Panc1 (cell line): ENCODE measurements around the gene CORO2B.

Experiments
- SIN3A ChIP-seq: IDR thresholded peaks from 2 replicates; pipeline ENCODE4 v1.6.1; 2012; ENCODE audit warnings: low read depth, mild to moderate bottlenecking, low read length, moderate library complexity, borderline replicate concordance; ENCODE audit not compliant: insufficient read depth
- TF ChIP-seq, protein P1 (sequence below): fragments of 450-650 bp; IDR thresholded peaks from 2 replicates; pipeline ENCODE4 v1.5.1; 2017; ENCODE audit warnings: mild to moderate bottlenecking
- TF ChIP-seq, protein P2 (sequence below), 2 experiments: IDR thresholded peaks; 2 replicates each; pipeline ENCODE4 v1.6.1; 2011 to 2012; ENCODE audit warnings: low read depth in 2 of 2, control low read depth in 1 of 2, low read length in 1 of 2, mild to moderate bottlenecking in 1 of 2, moderate library complexity in 1 of 2; ENCODE audit not compliant: insufficient read depth in 1 of 2

DNA sequence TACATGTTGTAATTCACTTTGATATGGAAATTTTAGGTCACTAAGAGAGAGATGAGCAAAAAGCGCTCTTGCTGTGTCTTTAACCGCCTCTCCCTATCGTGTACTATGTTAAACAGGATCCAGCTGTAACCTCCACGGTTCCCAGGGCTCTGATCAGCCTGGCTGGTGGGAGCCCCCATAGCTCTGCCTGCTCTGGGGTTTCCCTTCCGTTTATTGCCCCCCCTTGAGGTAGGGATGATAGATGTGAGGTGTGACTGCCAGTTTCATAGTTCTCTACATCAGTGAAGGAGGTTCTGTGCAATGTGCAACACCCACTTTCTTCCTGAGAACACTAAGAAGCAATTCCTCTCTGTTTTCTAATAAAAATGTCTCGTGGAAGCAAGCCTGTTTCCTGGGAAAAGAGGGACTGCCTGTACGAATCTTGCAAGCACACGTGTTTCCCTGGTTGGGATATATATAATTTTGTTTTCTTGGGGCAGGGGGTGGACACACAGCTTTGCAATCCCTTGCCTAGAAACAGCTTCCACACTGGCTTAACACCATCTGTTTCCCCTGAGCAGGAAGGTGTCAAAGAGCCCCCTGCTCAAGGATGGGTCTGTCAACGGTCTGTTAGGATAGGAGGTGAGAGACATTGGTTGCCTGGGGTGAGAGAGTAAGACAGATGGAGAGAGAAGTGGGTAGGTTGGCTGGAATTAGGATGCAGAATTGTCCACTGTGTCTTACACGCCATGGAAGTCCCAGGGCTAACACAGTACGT lies 23.8 kb downstream of the CORO2B start:
- TF ChIP-seq, protein P1, sequence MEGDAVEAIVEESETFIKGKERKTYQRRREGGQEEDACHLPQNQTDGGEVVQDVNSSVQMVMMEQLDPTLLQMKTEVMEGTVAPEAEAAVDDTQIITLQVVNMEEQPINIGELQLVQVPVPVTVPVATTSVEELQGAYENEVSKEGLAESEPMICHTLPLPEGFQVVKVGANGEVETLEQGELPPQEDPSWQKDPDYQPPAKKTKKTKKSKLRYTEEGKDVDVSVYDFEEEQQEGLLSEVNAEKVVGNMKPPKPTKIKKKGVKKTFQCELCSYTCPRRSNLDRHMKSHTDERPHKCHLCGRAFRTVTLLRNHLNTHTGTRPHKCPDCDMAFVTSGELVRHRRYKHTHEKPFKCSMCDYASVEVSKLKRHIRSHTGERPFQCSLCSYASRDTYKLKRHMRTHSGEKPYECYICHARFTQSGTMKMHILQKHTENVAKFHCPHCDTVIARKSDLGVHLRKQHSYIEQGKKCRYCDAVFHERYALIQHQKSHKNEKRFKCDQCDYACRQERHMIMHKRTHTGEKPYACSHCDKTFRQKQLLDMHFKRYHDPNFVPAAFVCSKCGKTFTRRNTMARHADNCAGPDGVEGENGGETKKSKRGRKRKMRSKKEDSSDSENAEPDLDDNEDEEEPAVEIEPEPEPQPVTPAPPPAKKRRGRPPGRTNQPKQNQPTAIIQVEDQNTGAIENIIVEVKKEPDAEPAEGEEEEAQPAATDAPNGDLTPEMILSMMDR = no peak
- TF ChIP-seq, protein P2, sequence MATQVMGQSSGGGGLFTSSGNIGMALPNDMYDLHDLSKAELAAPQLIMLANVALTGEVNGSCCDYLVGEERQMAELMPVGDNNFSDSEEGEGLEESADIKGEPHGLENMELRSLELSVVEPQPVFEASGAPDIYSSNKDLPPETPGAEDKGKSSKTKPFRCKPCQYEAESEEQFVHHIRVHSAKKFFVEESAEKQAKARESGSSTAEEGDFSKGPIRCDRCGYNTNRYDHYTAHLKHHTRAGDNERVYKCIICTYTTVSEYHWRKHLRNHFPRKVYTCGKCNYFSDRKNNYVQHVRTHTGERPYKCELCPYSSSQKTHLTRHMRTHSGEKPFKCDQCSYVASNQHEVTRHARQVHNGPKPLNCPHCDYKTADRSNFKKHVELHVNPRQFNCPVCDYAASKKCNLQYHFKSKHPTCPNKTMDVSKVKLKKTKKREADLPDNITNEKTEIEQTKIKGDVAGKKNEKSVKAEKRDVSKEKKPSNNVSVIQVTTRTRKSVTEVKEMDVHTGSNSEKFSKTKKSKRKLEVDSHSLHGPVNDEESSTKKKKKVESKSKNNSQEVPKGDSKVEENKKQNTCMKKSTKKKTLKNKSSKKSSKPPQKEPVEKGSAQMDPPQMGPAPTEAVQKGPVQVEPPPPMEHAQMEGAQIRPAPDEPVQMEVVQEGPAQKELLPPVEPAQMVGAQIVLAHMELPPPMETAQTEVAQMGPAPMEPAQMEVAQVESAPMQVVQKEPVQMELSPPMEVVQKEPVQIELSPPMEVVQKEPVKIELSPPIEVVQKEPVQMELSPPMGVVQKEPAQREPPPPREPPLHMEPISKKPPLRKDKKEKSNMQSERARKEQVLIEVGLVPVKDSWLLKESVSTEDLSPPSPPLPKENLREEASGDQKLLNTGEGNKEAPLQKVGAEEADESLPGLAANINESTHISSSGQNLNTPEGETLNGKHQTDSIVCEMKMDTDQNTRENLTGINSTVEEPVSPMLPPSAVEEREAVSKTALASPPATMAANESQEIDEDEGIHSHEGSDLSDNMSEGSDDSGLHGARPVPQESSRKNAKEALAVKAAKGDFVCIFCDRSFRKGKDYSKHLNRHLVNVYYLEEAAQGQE (IDR thresholded peaks at IDR 0.05; ENCODE audit: insufficient read depth in 1 of 2, low read depth in 2 of 2, low read length in 1 of 2) = no peak
- no peak for TF ChIP-seq SIN3A
